Neural cell (in vitro differentiated cells): Measurements from ENCODE around the gene KHDRBS2. TPM values are rescaled to one million over a fixed set of nuclear protein-coding genes. Genes with fewer than 3 reads are reported as not detected.

Source experiments
- H2AFZ ChIP-seq: fragments of 200-600, 300-800 bp; sonication (generic), shearing (Covaris generic); 2 replicates; pipeline ENCODE4 v1.6.0; 2014; ENCODE audit warnings: low read depth, mild to moderate bottlenecking, antibody characterized with exemption, low read length, moderate library complexity
- H3F3A ChIP-seq: fragments of 200-600 bp; shearing (Covaris generic); 2 replicates; pipeline ENCODE4 v1.6.1; 2016; ENCODE audit warnings: mild to moderate bottlenecking, moderate library complexity, mixed read lengths, antibody characterized with exemption, low read length; ENCODE audit not compliant: insufficient read depth, poor library complexity, severe bottlenecking
- H3K27ac ChIP-seq: fragments of 200-600, 300-800 bp; sonication (generic), shearing (Covaris generic); 2 replicates; pipeline ENCODE4 v1.5.1; 2014; ENCODE audit warnings: mild to moderate bottlenecking, low read length, moderate library complexity
- H3K27me3 ChIP-seq: fragments of 300-800, 200-600 bp; sonication (generic), shearing (Covaris generic); 2 replicates; pipeline ENCODE4 v1.6.0; 2014; ENCODE audit warnings: mild to moderate bottlenecking, low read depth, low read length, moderate library complexity; ENCODE audit not compliant: insufficient read depth
- H3K36me3 ChIP-seq: fragments of 300-800, 200-600 bp; sonication (generic), shearing (Covaris generic); 2 replicates; pipeline ENCODE4 v1.5.1; 2014; ENCODE audit warnings: mild to moderate bottlenecking, antibody characterized with exemption, low read length, moderate library complexity; ENCODE audit not compliant: insufficient read depth
- H3K4me2 ChIP-seq: fragments of 300-800, 200-600 bp; sonication (generic), shearing (Covaris generic); 2 replicates; pipeline ENCODE4 v1.6.0; 2014; ENCODE audit warnings: mild to moderate bottlenecking, low read length
- H3K4me3 ChIP-seq: fragments of 300-800, 200-600 bp; sonication (generic), shearing (Covaris generic); 2 replicates; pipeline ENCODE4 v1.5.1; 2014; ENCODE audit warnings: mild to moderate bottlenecking, low read length, moderate library complexity
- H3K79me2 ChIP-seq: fragments of 200-600 bp; shearing (Covaris generic); replicated peaks from 2 replicates; pipeline ENCODE4 v1.6.0; 2014; ENCODE audit warnings: mild to moderate bottlenecking, low read length, moderate library complexity; ENCODE audit not compliant: insufficient read depth
- H3K9ac ChIP-seq: fragments of 300-800, 200-600 bp; sonication (generic), shearing (Covaris generic); 2 replicates; pipeline ENCODE4 v1.6.1; 2016; ENCODE audit warnings: mild to moderate bottlenecking, low read length, mixed read lengths
- H3K9me2 ChIP-seq: fragments of 200-600 bp; shearing (Covaris generic); 2 replicates; pipeline ENCODE4 v1.6.1; 2016; ENCODE audit warnings: mild to moderate bottlenecking, low read length, mixed read lengths; ENCODE audit not compliant: insufficient read depth
- H3K9me3 ChIP-seq: fragments of 200-600, 300-800 bp; sonication (generic), shearing (Covaris generic); 2 replicates; pipeline ENCODE4 v1.6.1; 2016; ENCODE audit warnings: mild to moderate bottlenecking, mixed run types, low read length, moderate library complexity, mixed read lengths
- H4K20me1 ChIP-seq: fragments of 200-600 bp; shearing (Covaris generic); 2 replicates; pipeline ENCODE4 v1.6.1; 2016; ENCODE audit warnings: mild to moderate bottlenecking, mixed run types; ENCODE audit not compliant: insufficient read depth
- CTCF ChIP-seq: fragments of 450-650 bp; IDR thresholded peaks from 2 replicates; pipeline ENCODE4 v1.5.1; 2014; ENCODE audit warnings: antibody characterized with exemption, mild to moderate bottlenecking, moderate library complexity; ENCODE audit not compliant: poor library complexity, severe bottlenecking
- EP300 ChIP-seq: fragments of 450-650 bp; conservative IDR thresholded peaks from 2 replicates; pipeline ENCODE4 v1.6.1; 2014; ENCODE audit warnings: antibody characterized with exemption, mild to moderate bottlenecking, moderate library complexity; ENCODE audit not compliant: poor library complexity, severe bottlenecking
- EZH2 ChIP-seq: fragments of 200-600, 300-800 bp; shearing (Covaris generic), sonication (generic); IDR thresholded peaks from 2 replicates; pipeline ENCODE4 v1.6.1; 2014; ENCODE audit warnings: antibody characterized with exemption, low read length, borderline replicate concordance, mild to moderate bottlenecking; ENCODE audit not compliant: insufficient read depth, poor library complexity, severe bottlenecking
- MXI1 ChIP-seq: fragments of 450-650 bp; conservative IDR thresholded peaks from 2 replicates; pipeline ENCODE4 v1.6.1; 2014; ENCODE audit warnings: antibody characterized with exemption, mild to moderate bottlenecking; ENCODE audit not compliant: poor library complexity, severe bottlenecking
- POLR2AphosphoS5 ChIP-seq: IDR thresholded peaks from 2 replicates; pipeline ENCODE4 v1.6.1; 2012
- RAD21 ChIP-seq: fragments of 450-650 bp; conservative IDR thresholded peaks from 2 replicates; pipeline ENCODE4 v1.6.1; 2014; ENCODE audit warnings: antibody characterized with exemption, mild to moderate bottlenecking, moderate library complexity
- REST ChIP-seq: IDR thresholded peaks from 2 replicates; pipeline ENCODE4 v1.6.1; 2012; ENCODE audit warnings: borderline replicate concordance
- SMC3 ChIP-seq: fragments of 450-650 bp; conservative IDR thresholded peaks from 2 replicates; pipeline ENCODE4 v1.6.1; 2014; ENCODE audit warnings: antibody characterized with exemption, mild to moderate bottlenecking, moderate library complexity; ENCODE audit not compliant: poor library complexity
- TAF1 ChIP-seq: IDR thresholded peaks from 2 replicates; pipeline ENCODE4 v1.6.1; 2012; ENCODE audit warnings: low read depth
- polyA plus RNA-seq: library from polyadenylated mRNA; depleted of rRNA; stranded (reverse); fragments of >200 nt; gene quantifications from 2 replicates; pipeline ENCODE4 v1.2.3, GENCODE V29; 2014

The KHDRBS2 gene
- polyA plus RNA-seq, 1 donor from 2014 or later = 28.5 TPM

- no peak overlapping the region for H3K27ac ChIP-seq
- no peaks in the 10 kb centered on the region for H3F3A ChIP-seq
- no peaks in the 10 kb centered on the region for H3K9me2 ChIP-seq
- no peaks in the 10 kb centered on the region for H3K36me3 ChIP-seq
- H2AFZ ChIP-seq = no peak overlapping the region
- no peak for TF ChIP-seq EP300
- TF ChIP-seq POLR2AphosphoS5 = no peak
- no peak for TF ChIP-seq EZH2
- TF ChIP-seq SMC3 = no peak
- TF ChIP-seq TAF1 = no peak
- no peak for TF ChIP-seq RAD21
- no peak for TF ChIP-seq CTCF
- TF ChIP-seq MXI1 = no peak
- TF ChIP-seq REST = no peak
- H3K4me2 ChIP-seq = no peak overlapping the region
- no peaks in the 10 kb centered on the region for H3K79me2 ChIP-seq
- no peaks in the 10 kb centered on the region for H3K9me3 ChIP-seq
- no peak overlapping the region for H3K4me3 ChIP-seq
- H4K20me1 ChIP-seq = no peaks in the 10 kb centered on the region
- no peak overlapping the region for H3K9ac ChIP-seq
- no peaks in the 10 kb centered on the region for H3K27me3 ChIP-seq
Measured at GRCh38 chr6:62174548-62174947, 111.5 kb downstream of the KHDRBS2 start.

GRCh38 chr6:62167736-62168135 is 118.3 kb downstream of the KHDRBS2 start:
- Histone ChIP-seq H3K79me2 (no peaks in the 10 kb centered on the region), H4K20me1 (no peaks in the 10 kb centered on the region)
- TF ChIP-seq EP300 (no peak), RAD21 (no peak), REST (no peak), SMC3 (no peak), TAF1 (no peak), MXI1 (no peak), EZH2 (no peak), POLR2AphosphoS5 (no peak), CTCF (no peak)

More at GRCh38 chr6:62167736-62168135, 118.3 kb downstream of the KHDRBS2 start:
- Histone ChIP-seq H3K27ac (no peak overlapping the region), H3K9ac (no peak overlapping the region), H3K9me3 (no peaks in the 10 kb centered on the region), H3K4me2 (no peak overlapping the region), H2AFZ (no peak overlapping the region), H3K36me3 (no peaks in the 10 kb centered on the region), H3K9me2 (no peaks in the 10 kb centered on the region), H3K27me3 (no peaks in the 10 kb centered on the region), H3F3A (no peaks in the 10 kb centered on the region), H3K4me3 (no peak overlapping the region)
